ENCODE results near the gene TMEM258.

The TMEM258 gene

GRCh38 chr11:61775106-61775505 is 17.3 kb downstream of the TMEM258 start:
- no peak for DNase-seq

DNA sequence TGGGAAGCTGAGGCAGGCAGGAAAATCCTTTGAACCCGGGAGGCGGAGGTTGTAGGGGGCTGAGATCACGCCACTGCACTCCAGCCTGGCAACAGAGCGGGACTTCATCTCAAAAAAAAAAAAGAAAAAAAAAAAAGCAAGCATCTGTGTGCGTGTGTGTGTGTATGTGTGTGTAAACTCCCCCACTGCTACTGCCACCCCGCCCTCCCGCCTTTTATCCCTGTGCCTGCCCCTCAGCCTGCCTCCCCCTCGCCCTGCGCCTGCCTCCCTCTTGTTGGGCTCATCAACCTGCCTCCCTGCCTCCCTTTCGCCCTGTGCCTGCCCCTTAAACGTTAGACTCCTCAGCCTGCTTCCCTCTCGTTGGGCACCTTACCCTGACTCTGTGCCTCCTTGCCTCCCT is 18.0 kb downstream of the TMEM258 start:
- no peak for DNase-seq

- DNase-seq: no peak
Observed at GRCh38 chr11:61773809-61774208, 18.6 kb downstream of the TMEM258 start.

- no peak for DNase-seq
Observed at GRCh38 chr11:61773356-61773755, 19.0 kb downstream of the TMEM258 start.

GRCh38 chr11:61771985-61772455 is 20.4 kb downstream of the TMEM258 start:
- no peak for DNase-seq

GRCh38 chr11:61771195-61771894 is 21.1 kb downstream of the TMEM258 start:
- DNase-seq: no peak

DNA sequence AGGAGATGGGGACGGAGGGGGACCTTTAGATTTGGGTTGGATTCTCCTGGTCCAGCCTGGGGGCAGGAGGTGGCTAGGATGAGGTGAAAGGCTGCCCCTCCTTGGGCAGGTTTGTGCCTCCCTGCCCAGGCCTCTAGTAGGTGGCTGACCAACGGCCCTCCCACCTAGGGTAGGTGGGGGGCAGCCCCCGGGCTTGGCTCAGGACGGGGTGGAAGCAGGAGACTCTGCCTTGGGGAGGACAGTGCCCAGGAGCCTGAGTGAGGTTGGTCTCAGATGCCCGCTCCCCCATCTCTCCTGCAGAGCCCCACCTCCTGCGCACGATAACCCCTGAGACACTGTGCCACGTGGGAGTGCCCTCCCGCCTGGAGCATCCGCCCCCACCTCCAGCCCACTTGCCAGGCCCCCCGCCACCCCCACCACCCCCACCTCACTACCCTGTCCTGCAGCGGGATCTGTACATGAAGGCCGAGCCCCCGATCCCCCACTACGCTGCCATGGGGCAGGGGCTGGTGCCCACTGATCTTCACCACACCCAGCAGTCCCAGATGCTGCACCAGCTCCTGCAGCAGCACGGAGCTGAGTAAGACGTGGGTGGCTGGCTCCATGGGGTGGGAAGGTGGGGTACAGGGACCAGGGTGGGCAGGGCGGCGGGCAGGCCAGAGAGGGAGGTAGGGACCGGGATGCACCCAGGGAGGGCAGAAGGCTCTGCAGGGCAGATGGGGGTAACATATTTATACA is 22.3 kb downstream of the TMEM258 start:
- DNase-seq: no peak

- no peak for DNase-seq
Observed at GRCh38 chr11:61769169-61769920, 23.1 kb downstream of the TMEM258 start.

- no peak for DNase-seq
Observed at GRCh38 chr11:61768376-61769076, 23.9 kb downstream of the TMEM258 start.

DNA sequence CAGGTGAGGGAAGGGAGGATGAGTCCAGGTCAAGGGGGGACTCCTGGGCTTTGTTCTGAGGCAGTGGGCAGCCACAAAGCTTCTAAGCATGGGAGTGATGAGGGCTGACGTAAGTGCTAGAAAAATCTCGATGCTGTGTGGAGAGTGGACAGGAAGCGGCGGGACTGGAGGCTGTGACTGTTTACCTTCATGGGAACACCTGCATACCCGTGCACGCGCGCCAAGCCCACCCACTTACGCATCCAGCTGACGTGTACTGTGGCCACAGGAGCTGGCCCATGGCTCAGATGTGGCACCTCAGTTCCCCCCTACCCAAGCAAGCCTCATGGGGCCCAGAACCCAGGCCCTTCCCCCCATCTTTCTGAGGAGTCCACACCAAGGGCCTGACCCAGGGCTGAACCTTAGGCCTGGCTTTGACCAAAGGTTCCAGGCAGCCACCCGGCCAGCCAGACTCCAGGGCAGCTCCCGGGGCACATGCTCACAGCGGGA is 26.0 kb downstream of the TMEM258 start:
- DNase-seq: peak in 1 of 3 experiments; percentile 21

- no peak for DNase-seq
Observed at GRCh38 chr11:61765550-61766253, 26.7 kb downstream of the TMEM258 start.

DNA sequence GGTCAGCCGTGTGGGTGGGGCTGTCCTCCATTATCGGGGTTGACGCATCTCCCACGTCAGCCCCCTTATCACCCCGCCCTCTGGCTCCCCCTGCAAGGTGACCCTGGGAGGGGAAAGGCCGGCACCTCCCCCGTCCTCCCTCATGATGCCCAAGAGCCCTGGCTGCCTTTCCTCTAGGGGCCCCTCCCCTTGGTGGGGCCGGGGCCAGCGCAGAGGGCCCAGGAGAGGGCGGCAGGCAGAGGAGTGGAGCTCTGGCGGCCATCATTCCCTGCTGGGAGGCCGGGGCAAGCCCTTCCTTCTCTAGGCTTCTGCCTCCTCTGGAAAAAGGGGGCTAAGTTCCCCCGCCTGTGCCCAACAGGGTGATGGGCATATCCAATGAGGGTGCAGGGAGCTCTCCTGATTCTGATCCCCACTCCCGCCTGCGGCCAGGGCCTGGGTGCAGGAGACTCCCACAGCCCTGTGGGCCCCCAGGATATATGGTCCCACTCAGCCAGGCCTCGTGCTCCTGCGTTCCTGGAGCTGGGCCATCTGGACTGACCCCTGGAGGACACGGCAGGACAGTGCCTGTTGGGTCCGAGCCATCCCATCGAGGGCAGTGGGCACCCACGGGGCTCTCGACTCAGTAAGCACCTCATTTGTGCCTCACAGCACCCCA is 27.7 kb downstream of the TMEM258 start:
- DNase-seq: no peak

DNA sequence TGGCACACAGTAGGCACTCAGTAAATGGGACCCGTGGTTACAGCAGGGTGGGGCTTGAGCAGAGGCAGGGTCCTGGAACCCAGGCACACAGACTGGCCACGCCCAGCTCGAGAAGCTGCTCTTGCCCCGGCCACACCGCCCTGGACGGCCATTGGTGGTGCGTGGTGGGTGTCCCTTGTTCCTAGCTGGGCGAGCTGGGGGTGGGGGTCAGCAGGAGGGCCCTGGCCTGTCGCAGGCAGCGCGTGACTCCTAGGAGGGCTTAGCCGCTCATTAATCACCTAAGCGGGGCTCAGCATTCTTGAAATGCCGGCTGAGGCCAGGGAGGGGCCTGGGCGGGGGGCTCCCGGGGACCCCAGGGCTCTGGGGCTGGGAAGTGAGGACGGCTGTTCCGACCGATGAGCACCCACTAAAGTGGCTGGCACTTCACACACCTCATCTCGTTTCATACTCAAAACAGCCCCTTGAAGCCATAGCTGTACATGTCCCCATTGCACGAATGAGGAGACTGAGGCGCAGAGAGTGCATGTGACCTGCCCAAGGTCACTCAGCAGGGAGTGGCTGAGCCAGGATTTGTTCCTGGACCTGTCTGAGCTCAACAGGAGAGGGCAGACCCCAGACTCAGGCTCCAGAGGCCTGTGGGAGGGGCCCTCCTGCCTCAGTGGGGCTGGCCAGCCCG is 28.3 kb downstream of the TMEM258 start:
- no peak for DNase-seq

- no peak for DNase-seq
Observed at GRCh38 chr11:61762798-61763197, 29.6 kb downstream of the TMEM258 start.

DNA sequence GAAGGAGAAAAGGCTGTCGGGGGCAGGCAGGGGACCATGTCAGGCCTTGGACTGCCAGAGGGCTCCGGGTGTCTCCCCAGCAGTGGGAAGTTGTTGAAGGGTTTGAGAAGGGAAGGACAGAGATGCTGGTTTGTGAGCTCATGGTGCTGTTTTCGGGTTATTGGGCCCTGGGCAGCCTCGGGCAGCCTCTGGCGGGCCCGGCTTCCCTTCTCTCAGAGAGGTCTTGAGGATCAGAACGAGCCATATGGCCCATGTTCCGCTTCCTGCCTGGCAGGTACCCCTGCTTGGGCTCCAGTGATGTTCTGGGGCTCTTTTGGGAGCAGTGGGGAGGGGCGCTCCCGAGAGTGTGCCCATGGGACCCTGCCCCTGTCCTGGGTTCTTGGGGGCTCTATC is 30.2 kb downstream of the TMEM258 start:
- no peak for DNase-seq

DNA sequence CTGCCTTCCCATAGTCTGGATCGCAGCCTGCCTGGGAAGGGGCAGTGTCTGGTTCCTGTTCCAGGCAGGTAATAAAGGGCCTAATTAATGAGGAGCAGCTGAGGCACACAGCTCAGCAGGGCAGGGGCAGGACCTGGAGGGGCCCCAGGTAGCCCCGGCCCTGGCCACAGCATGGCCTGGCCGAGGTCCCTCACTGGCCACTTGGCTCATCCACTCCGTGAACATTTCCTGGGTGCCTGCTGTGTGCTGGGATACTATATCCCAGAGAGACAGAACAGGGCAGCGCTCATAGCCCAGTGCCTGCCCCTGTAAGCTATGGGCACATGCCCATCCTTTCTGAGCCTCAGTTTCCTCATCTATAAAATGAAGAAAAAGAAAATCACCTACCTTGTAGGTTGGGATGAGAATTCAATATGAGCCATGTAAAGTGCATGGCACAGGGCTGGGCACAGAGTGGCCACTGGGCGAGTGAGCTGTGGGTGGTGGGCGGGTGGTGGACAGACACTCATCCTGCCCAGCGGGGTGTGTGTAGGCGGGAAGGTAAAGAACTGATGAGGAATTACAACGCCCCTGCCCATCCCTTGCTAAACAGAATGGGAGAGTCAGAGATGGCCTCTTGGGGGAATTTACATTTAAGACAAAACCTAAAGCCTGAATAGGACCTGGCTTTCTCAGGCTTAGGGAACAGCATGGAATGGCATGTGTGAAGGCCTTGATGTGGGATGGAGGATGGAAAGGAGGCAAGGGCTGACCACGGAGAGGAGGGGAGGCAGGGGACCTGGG is 30.8 kb downstream of the TMEM258 start:
- no peak for DNase-seq

DNA sequence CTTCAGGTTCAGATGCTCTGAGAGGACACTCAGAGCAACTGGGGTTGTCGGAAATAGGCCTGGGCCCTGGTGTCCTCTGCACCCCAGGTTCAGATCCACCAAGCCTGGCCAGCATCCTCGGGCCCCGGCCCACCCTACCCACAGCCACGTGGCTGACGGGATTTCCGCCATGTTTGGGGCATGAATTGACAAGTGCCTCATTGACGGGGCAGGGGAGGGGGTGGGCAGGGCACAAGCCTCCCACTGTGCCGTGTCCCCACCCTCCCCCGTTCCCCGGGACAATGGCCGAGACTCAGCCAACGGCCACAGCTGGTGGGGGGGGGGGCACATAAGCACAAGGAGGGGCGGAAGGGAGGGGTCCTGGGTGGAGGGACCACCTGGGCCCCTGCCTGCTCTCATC is 31.5 kb downstream of the TMEM258 start:
- no peak for DNase-seq

DNA sequence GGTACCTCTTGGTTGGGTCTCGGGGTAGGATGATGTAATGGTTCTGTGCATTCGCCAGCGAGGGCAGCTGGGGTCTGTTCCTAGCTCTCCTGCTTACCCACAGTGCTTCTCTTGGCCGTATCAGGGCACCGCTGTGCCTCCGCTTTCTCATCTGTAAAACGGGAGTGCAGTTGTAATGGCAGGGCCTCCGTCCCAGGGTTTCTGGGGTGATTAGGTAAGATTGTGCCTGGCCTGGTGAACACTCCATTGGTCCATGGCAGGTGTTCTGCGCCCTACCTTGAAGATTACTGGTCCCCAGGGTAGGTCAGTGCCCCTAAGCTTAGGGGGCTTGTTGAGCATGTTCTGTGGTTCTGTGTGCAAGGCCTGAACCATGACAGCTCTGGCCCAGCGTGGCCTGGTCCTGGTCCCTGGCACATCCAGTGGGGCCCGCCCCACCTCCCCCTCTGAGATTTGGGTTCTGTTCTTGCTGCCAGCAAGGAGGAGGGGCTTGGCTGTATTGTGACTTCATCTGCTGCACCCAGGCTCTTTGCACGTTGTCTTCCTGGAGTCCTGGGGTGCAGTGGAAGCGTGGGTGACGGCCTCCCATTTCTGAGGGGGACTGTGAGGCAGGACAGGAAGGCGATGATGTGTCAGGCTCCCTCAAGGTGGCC is 35.1 kb downstream of the TMEM258 start:
- no peak for DNase-seq

DNA sequence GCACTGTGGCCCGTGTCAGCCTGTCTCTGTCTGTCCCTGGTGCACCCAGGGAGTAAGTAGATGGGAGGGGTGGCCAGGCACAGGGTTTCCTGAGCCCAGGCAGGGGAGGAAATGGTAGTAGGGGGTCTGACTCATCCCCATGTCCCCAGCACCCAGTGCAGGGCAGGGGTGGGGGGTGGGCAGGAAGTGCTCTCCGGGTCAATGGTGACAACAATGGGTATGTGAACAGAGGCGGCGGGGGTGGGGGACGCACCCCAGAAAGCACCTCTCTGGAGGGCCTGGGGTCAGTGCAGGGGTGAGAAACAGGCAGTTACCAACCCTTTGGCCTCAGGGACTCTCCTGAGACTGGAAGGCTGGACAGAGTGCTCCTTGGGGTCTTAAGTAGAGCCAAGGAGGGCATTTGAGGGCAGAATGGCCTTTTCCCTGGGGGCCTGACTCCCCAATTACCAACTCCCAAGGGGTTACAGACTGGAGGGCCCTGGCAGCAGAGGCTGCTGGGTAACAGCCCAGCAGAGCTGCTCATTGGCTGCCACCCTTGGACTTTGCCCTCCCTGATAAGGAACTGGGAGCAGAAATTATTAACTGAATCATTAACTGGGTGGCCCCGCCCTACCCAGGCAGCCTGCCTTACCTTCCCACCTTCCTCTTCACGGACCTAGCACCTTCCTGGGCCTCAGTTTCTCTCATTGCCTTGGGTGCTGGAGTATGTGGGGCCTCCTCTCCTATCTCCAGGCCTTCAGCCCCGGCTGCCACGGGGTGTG is 35.8 kb downstream of the TMEM258 start:
- no peak for DNase-seq

Measured in NCI-H1417 (cell line).